ENCODE results near the gene PNPLA5.

- TF ChIP-seq, protein P1, sequence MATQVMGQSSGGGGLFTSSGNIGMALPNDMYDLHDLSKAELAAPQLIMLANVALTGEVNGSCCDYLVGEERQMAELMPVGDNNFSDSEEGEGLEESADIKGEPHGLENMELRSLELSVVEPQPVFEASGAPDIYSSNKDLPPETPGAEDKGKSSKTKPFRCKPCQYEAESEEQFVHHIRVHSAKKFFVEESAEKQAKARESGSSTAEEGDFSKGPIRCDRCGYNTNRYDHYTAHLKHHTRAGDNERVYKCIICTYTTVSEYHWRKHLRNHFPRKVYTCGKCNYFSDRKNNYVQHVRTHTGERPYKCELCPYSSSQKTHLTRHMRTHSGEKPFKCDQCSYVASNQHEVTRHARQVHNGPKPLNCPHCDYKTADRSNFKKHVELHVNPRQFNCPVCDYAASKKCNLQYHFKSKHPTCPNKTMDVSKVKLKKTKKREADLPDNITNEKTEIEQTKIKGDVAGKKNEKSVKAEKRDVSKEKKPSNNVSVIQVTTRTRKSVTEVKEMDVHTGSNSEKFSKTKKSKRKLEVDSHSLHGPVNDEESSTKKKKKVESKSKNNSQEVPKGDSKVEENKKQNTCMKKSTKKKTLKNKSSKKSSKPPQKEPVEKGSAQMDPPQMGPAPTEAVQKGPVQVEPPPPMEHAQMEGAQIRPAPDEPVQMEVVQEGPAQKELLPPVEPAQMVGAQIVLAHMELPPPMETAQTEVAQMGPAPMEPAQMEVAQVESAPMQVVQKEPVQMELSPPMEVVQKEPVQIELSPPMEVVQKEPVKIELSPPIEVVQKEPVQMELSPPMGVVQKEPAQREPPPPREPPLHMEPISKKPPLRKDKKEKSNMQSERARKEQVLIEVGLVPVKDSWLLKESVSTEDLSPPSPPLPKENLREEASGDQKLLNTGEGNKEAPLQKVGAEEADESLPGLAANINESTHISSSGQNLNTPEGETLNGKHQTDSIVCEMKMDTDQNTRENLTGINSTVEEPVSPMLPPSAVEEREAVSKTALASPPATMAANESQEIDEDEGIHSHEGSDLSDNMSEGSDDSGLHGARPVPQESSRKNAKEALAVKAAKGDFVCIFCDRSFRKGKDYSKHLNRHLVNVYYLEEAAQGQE (IDR thresholded peaks at IDR 0.05; ENCODE audit: insufficient read depth in 1 of 2, low read depth in 2 of 2, low read length in 1 of 2): no peak
- no peak for TF ChIP-seq SIN3A (IDR thresholded peaks at IDR 0.05; ENCODE audit: borderline replicate concordance, insufficient read depth, low read depth, low read length)
- no peak for TF ChIP-seq CTCF (IDR thresholded peaks at IDR 0.05)
Observed at GRCh38 chr22:43830931-43831560, 60.8 kb downstream of the PNPLA5 start.

Measured in Panc1 (cell line).